Stomach (tissue), 9 donors: ENCODE data around the gene WDR86. TPM values are rescaled to one million over a fixed set of nuclear protein-coding genes. Genes with fewer than 3 reads are reported as not detected.
A peak's percentile ranks its signal among the peaks of the same experiment; 100 is the strongest.

ENCODE experiments used
- DNase-seq, 2 donors: peaks; one replicate each; pipeline versions ENCODE4 v3.0.0 to v3.0.0-alpha.2; 2013 to 2019
- H3K27ac ChIP-seq, 5 donors: fragments of 200-600 bp in 4 of 5; sonication (generic) in 4 of 5; one replicate each; pipeline ENCODE4 v1.5.1; 2013 to 2019; ENCODE audit warnings: mild to moderate bottlenecking in 1 of 5, moderate library complexity in 1 of 5
- H3K27me3 ChIP-seq, 3 donors: fragments of 200-600 bp; sonication (generic); one replicate each; pipeline ENCODE4 v1.5.1; 2017 to 2019; ENCODE audit warnings: mixed run types in 1 of 3
- H3K36me3 ChIP-seq, 4 donors: fragments of 200-600 bp; sonication (generic); 1 replicate in 3 of 4; 2 replicates in 1 of 4; pipeline ENCODE4 v1.5.1; 2016 to 2019
- H3K4me1 ChIP-seq, 4 donors: fragments of 200-600 bp; sonication (generic); one replicate each; pipeline ENCODE4 v1.5.1; 2016 to 2019
- H3K4me3 ChIP-seq, 4 donors: fragments of 200-600 bp; sonication (generic) in 3 of 4; one replicate each; pipeline ENCODE4 v1.5.1; 2016 to 2019; ENCODE audit warnings: mild to moderate bottlenecking in 1 of 4
- H3K9me3 ChIP-seq, 4 donors: fragments of 200-600 bp; sonication (generic); one replicate each; pipeline ENCODE4 v1.5.1; 2016 to 2019
- CTCF ChIP-seq, 7 experiments: fragments of 450-650 bp in 4 of 7; fragments of 200-600 bp in 3 of 7; sonication (generic) in 3 of 7; IDR thresholded peaks; one replicate each; pipeline ENCODE4 v1.5.1; 2016 to 2019; ENCODE audit warnings: antibody characterized with exemption in 7 of 7, control low read depth in 2 of 7, mild to moderate bottlenecking in 1 of 7
- EP300 ChIP-seq: sonication (generic); formaldehyde crosslinking; IDR thresholded peaks from one replicate; pipeline ENCODE4 v1.6.1; 2017; ENCODE audit warnings: antibody characterized with exemption
- POLR2A ChIP-seq, 4 donors: fragments of 450-650 bp; IDR thresholded peaks; one replicate each; pipeline ENCODE4 v1.6.1; 2016; ENCODE audit warnings: antibody characterized with exemption in 4 of 4, control low read depth in 2 of 4, mild to moderate bottlenecking in 1 of 4, moderate library complexity in 1 of 4
- POLR2AphosphoS5 ChIP-seq, 3 donors: sonication (generic); formaldehyde crosslinking; IDR thresholded peaks; one replicate each; pipeline ENCODE4 v1.6.1; 2016; ENCODE audit warnings: antibody characterized with exemption in 3 of 3
- whole genome bisulfite sequencing, 5 donors: extraction: QIAGEN DNeasy Blood & Tissue Kit in 3 of 5; methylation state at CpG; one replicate each; pipeline versions ENCODE4 v1.1.5 to v1.1.7; 2013 to 2018; 5-methylcytosine and 5-hydroxymethylcytosine counted together
- intact Hi-C: fragments of 100-400 bp; cut with DNase I; formaldehyde crosslinking; loops from one replicate; pipeline ENCODE4 v1.15.1; 2023; ENCODE audit warnings: low total_unique reads
- polyA plus RNA-seq, 3 donors: library from polyadenylated mRNA; stranded (reverse); fragments of 200-250 nt; gene quantifications; one replicate each; pipeline ENCODE4 v1.2.3, GENCODE V29; 2013
- total RNA-seq, 5 donors: library from RNA; depleted of rRNA; stranded (reverse); fragments of >200 nt; gene quantifications; one replicate each; pipeline versions ENCODE4 v1.1.0 to v1.2.3, GENCODE V29; 2014 to 2016
- donor health status: healthy with polysubstance abuse.
- donor health status: Bipolar disorder and iron deficiency.
- donor health status: healthy.

The WDR86 gene
- total and polyA plus RNA-seq, 8 donors = 1.2 to 15.8 (median 5.2) TPM

- Histone ChIP-seq H3K27me3 (peaks cover 11 to 55% (median 32%) of the 10 kb centered on the region in 3 donors), H3K36me3 (no peaks in the 10 kb centered on the region), H3K9me3 (no peaks in the 10 kb centered on the region), H3K4me1 (peaks cover 29 to 46% (median 37%) of the 10 kb centered on the region in 4 donors), H3K4me3 (peak overlapping the region; percentile 51 to 55 (median 52)), H3K27ac (peak overlapping the region in 4 of 5 donors; percentile 14 to 83 (median 57))
- no peak for TF ChIP-seq EP300
- TF ChIP-seq POLR2AphosphoS5 (IDR thresholded peaks at IDR 0.05) = no peak
- TF ChIP-seq POLR2A (IDR thresholded peaks at IDR 0.05) = no peak
- TF ChIP-seq CTCF (IDR thresholded peaks at IDR 0.05) = no peak
- DNase-seq = no peak
- intact Hi-C loops = no loop called here
- 62 to 79% (median 71%) methylated on average over 7 of the region's 7 CpGs for whole genome bisulfite sequencing, 5 donors
Observed at GRCh38 chr7:151408498-151408838, 1.4 kb downstream of the WDR86 start.

- no peak for TF ChIP-seq POLR2AphosphoS5 (IDR thresholded peaks at IDR 0.05)
- TF ChIP-seq POLR2A (IDR thresholded peaks at IDR 0.05) = no peak
- no peak for TF ChIP-seq EP300
- TF ChIP-seq CTCF (IDR thresholded peaks at IDR 0.05) = no peak
- intact Hi-C loops = no loop called here
- DNase-seq = no peak
- H3K4me3 ChIP-seq = no peak overlapping the region
- H3K9me3 ChIP-seq = no peaks in the 10 kb centered on the region
- peaks cover 11 to 49% (median 32%) of the 10 kb centered on the region in 3 donors for H3K27me3 ChIP-seq
- 83 to 87% (median 86%) methylated on average over 7 to 9 of the region's 9 CpGs for WGBS, 5 donors
- H3K4me1 ChIP-seq = peaks cover 29 to 50% (median 37%) of the 10 kb centered on the region in 4 donors
- no peaks in the 10 kb centered on the region for H3K36me3 ChIP-seq
- H3K27ac ChIP-seq = no peak overlapping the region
Observed at GRCh38 chr7:151406886-151407583, 2.8 kb downstream of the WDR86 start.

GRCh38 chr7:151406051-151406875, 3.6 kb downstream of the WDR86 start:
- Histone ChIP-seq H3K4me1 (peaks cover 29 to 50% (median 37%) of the 10 kb centered on the region in 4 donors), H3K36me3 (no peaks in the 10 kb centered on the region), H3K4me3 (no peak overlapping the region), H3K27me3 (peaks cover 11 to 41% (median 30%) of the 10 kb centered on the region in 3 donors), H3K9me3 (no peaks in the 10 kb centered on the region), H3K27ac (no peak overlapping the region)
- TF ChIP-seq EP300 = no peak
- DNase-seq = no peak
- intact Hi-C loops = no loop called here
- WGBS, 5 donors = 89 to 94% (median 91%) methylated on average over 23 to 24 of the region's 24 CpGs

GRCh38 chr7:151405588-151405987, 4.2 kb downstream of the WDR86 start:
- DNase-seq = no peak
- Histone ChIP-seq H3K4me3 (no peak overlapping the region), H3K27ac (no peak overlapping the region), H3K4me1 (peaks cover 28 to 47% (median 31%) of the 10 kb centered on the region in 4 donors), H3K27me3 (peaks cover 11 to 41% (median 23%) of the 10 kb centered on the region in 3 donors), H3K9me3 (no peaks in the 10 kb centered on the region), H3K36me3 (no peaks in the 10 kb centered on the region)
- TF ChIP-seq POLR2A (IDR thresholded peaks at IDR 0.05) (no peak), EP300 (no peak), CTCF (IDR thresholded peaks at IDR 0.05) (no peak), POLR2AphosphoS5 (IDR thresholded peaks at IDR 0.05) (no peak)
- 86 to 93% (median 91%) methylated on average over 6 to 10 of the region's 10 CpGs for WGBS, 5 donors
- intact Hi-C loops = no loop called here
